Right lobe of liver (tissue), 6 donors: ENCODE data around the gene ARHGAP40. TPM values are rescaled to one million over a fixed set of nuclear protein-coding genes. Genes with fewer than 3 reads are reported as not detected.

Experiments used
- ATAC-seq, 4 donors: fragments of 200-7000 bp; cut with Tn5 transposase; one replicate each; pipeline ENCODE4 v1.9.1; 2020; ENCODE audit warnings: mild to moderate bottlenecking in 4 of 4, moderate library complexity in 4 of 4
- DNase-seq, 3 donors: peaks; one replicate each; pipeline ENCODE4 v3.0.0-alpha.2; 2020
- H3K27ac ChIP-seq, 3 donors: fragments of 200-600 bp; one replicate each; pipeline ENCODE4 v1.8.0; 2022
- H3K27me3 ChIP-seq, 2 donors: fragments of 200-600 bp; one replicate each; pipeline ENCODE4 v1.8.0; 2022
- H3K36me3 ChIP-seq, 4 donors: fragments of 200-600 bp; sonication (generic) in 1 of 4; one replicate each; pipeline versions ENCODE4 v1.5.1 to v1.8.0; 2017 to 2022; ENCODE audit warnings: control low read depth in 1 of 4
- H3K4me1 ChIP-seq, 4 donors: fragments of 200-600 bp; sonication (generic) in 1 of 4; one replicate each; pipeline versions ENCODE4 v1.5.1 to v1.8.0; 2017 to 2022; ENCODE audit warnings: control low read depth in 1 of 4
- H3K4me3 ChIP-seq, 3 donors: fragments of 200-600 bp; one replicate each; pipeline ENCODE4 v1.8.0; 2022
- H3K9me3 ChIP-seq, 4 donors: fragments of 200-600 bp; sonication (generic) in 1 of 4; one replicate each; pipeline versions ENCODE4 v1.5.1 to v1.8.0; 2017 to 2022; ENCODE audit warnings: control low read depth in 1 of 4
- CTCF ChIP-seq, 4 donors: fragments of 200-600 bp in 3 of 4; fragments of 450-650 bp in 1 of 4; IDR thresholded peaks; one replicate each; pipeline versions ENCODE4 v1.5.1 to v1.8.0; 2016 to 2022; ENCODE audit warnings: antibody characterized with exemption in 4 of 4, mild to moderate bottlenecking in 2 of 4
- POLR2A ChIP-seq: fragments of 450-650 bp; IDR thresholded peaks from one replicate; pipeline ENCODE4 v1.6.1; 2017; ENCODE audit warnings: antibody characterized with exemption, mild to moderate bottlenecking
- WGBS: methylation state at CpG from one replicate; pipeline ENCODE4 v1.1.6; 2018; ENCODE audit warnings: low coverage, low lambda C conversion rate; ENCODE audit not compliant: insufficient coverage; ENCODE audit errors: missing lambda C conversion rate; 5-methylcytosine and 5-hydroxymethylcytosine counted together
- intact Hi-C, 2 donors: fragments of 100-400 bp; cut with DNase I; formaldehyde crosslinking; loops; one replicate each; pipeline versions ENCODE4 v1.11.2 to v1.14.1; 2022
- total RNA-seq, 6 experiments: library from RNA; depleted of rRNA in 2 of 6; stranded (reverse); fragments of >200 nt in 2 of 6; fragmentation: NEBNext Ultra II Directional in 3 of 6; extraction: Animal tissue kit (Norgen Biotek cat#: 25700) in 3 of 6; gene quantifications; one replicate each; pipeline versions ENCODE4 v1.1.0 to v1.2.4, GENCODE V29; 2016 to 2023
- donor health status: DM: no; HTN: yes; CAD: no.
- donor health status: DM: no; HTN: no; CAD: no.
- donor health status: DM: no; HTN: no; CAD: no.
- donor health status: DM: no; HTN: yes; CAD: no.
- donor health status: DM: no; HTN: yes; CAD: no.

The ARHGAP40 gene
- total RNA-seq, 6 experiments from 2014 or later, result 0.12 TPM; not detected in 5

- Histone ChIP-seq H3K9me3 (no peaks in the 10 kb centered on the region), H3K27ac (no peak overlapping the region), H3K36me3 (no peaks in the 10 kb centered on the region), H3K27me3 (no peaks in the 10 kb centered on the region), H3K4me3 (no peak overlapping the region), H3K4me1 (no peaks in the 10 kb centered on the region)
- TF ChIP-seq POLR2A (no peak), CTCF (IDR thresholded peaks at IDR 0.05) (no peak)
- intact Hi-C loops, result loop anchor here in 1 of 2 donors (10.0 kb wide), 1 partner anchor 242 kb away; no protein-coding TSS in a partner anchor
- no peak for DNase-seq
- WGBS, result 68% methylated on average over 2 of the region's 2 CpGs
- no peak for ATAC-seq
Observed at GRCh38 chr20:38652995-38653394, 51.4 kb downstream of the ARHGAP40 start.

- ATAC-seq (no peak), DNase-seq (no peak)
- H3K4me1 ChIP-seq, result no peaks in the 10 kb centered on the region
- H3K9me3 ChIP-seq, result no peaks in the 10 kb centered on the region
- TF ChIP-seq CTCF (IDR thresholded peaks at IDR 0.05) (no peak), POLR2A (no peak)
- H3K27me3 ChIP-seq, result no peaks in the 10 kb centered on the region
- WGBS, result 15% methylated on average over 1 of the region's 5 CpGs
- intact Hi-C loops, result loop anchor here in 1 of 2 donors (10.0 kb wide), 1 partner anchor 237 kb away; no protein-coding TSS in a partner anchor
- H3K4me3 ChIP-seq, result no peak overlapping the region
- H3K36me3 ChIP-seq, result no peaks in the 10 kb centered on the region
- H3K27ac ChIP-seq, result no peak overlapping the region
Observed at GRCh38 chr20:38657390-38657789, 55.8 kb downstream of the ARHGAP40 start.

DNA sequence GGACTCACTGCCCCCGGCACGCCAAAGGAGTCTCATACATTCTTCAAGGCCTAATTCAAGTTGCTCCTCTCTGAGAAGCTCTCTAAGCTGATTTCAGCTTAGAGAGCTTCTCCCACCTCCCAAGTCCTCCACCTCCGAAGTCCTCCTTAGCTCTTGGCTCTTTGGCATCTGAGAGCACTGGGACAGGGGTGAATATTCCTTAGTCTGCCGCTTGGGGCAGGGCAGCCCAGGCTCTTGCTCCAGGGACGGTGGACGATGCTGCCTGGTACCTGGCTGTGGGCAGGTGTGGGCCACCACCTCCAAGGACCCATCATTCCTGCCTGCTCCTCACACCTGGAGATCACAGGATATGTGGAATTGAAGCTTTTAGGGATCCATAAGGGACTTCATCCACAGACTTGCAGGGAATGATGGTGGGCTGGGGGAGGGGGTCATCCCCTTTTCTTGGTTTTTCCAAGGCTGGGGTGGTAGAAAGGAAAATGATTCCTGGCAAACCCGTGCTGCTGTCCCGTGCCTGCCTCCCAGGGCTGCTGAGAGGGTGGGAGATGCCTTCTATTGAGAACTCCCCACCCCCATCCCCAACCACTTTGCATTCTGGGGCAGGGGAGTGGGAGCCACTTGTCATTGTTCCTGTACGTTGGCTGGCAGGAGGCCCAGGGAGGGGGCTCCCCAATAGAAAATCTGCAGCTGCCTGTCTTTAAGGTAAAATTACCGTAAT lies 57.4 kb downstream of the ARHGAP40 start:
- Histone ChIP-seq H3K4me1 (no peaks in the 10 kb centered on the region), H3K4me3 (no peak overlapping the region), H3K27ac (no peak overlapping the region), H3K36me3 (no peaks in the 10 kb centered on the region), H3K27me3 (no peaks in the 10 kb centered on the region), H3K9me3 (no peaks in the 10 kb centered on the region)
- intact Hi-C loops, result loop anchor here in 1 of 2 donors (10.0 kb wide), 1 partner anchor 236 kb away; no protein-coding TSS in a partner anchor
- ATAC-seq (peak; percentile 76 to 86 (median 81)), DNase-seq (peak in 1 of 3 donors; percentile 37)
- TF ChIP-seq CTCF (IDR thresholded peaks at IDR 0.05), result peak; percentile 46 to 68 (median 56)
- TF ChIP-seq POLR2A, result no peak
- 12% methylated on average over 8 of the region's 10 CpGs for WGBS

GRCh38 chr20:38659597-38659880 lies 57.9 kb downstream of the ARHGAP40 start:
- DNase-seq (no peak), ATAC-seq (no peak)
- no peak overlapping the region for H3K4me3 ChIP-seq
- no peaks in the 10 kb centered on the region for H3K27me3 ChIP-seq
- H3K9me3 ChIP-seq, result no peaks in the 10 kb centered on the region
- no peak overlapping the region for H3K27ac ChIP-seq
- no peak for TF ChIP-seq CTCF (IDR thresholded peaks at IDR 0.05)
- no peak for TF ChIP-seq POLR2A
- H3K4me1 ChIP-seq, result no peaks in the 10 kb centered on the region
- H3K36me3 ChIP-seq, result no peaks in the 10 kb centered on the region
- intact Hi-C loops, result loop anchor here in 1 of 2 donors (10.0 kb wide), 1 partner anchor 235 kb away; no protein-coding TSS in a partner anchor
- WGBS, result 76% methylated on average over 4 of the region's 4 CpGs
